Adrenal gland (tissue), 12 donors: ENCODE measurements around the gene ANKRD33. TPM values are rescaled to one million over a fixed set of nuclear protein-coding genes. Genes with fewer than 3 reads are reported as not detected.

Experiments
- DNase-seq, 7 donors: peaks; one replicate each; pipeline ENCODE4 v3.0.0-alpha.2; 2019 to 2020
- H3K27ac ChIP-seq, 5 donors: fragments of 200-600 bp; sonication (generic) in 4 of 5; 1 replicate in 3 of 5; 2 replicates in 2 of 5; pipeline versions ENCODE4 v1.5.1 to v1.8.0; 2016 to 2020; ENCODE audit warnings: mild to moderate bottlenecking in 1 of 5
- H3K27me3 ChIP-seq: fragments of 200-600 bp; 2 replicates; pipeline ENCODE4 v1.8.0; 2021
- H3K36me3 ChIP-seq, 2 donors: fragments of 200-600 bp; replicated peaks in 1 of 2; 1 replicate in 1 of 2; 2 replicates in 1 of 2; pipeline versions ENCODE4 v1.5.1 to v1.8.0; 2018 to 2022
- H3K4me1 ChIP-seq, 2 donors: fragments of 200-600 bp; replicated peaks in 1 of 2; 1 replicate in 1 of 2; 2 replicates in 1 of 2; pipeline versions ENCODE4 v1.5.1 to v1.8.0; 2018 to 2021
- H3K4me3 ChIP-seq, 4 donors: fragments of 200-600 bp; sonication (generic) in 3 of 4; one replicate each; pipeline ENCODE4 v1.5.1; 2016 to 2018
- H3K9me3 ChIP-seq, 3 donors: fragments of 200-600 bp; sonication (generic) in 1 of 3; replicated peaks in 1 of 3; 1 replicate in 2 of 3; 2 replicates in 1 of 3; pipeline versions ENCODE4 v1.5.1 to v1.8.0; 2016 to 2021
- CTCF ChIP-seq, 6 experiments: fragments of 450-650 bp in 4 of 6; fragments of 200-600 bp in 2 of 6; sonication (generic) in 1 of 6; IDR thresholded peaks; 1 replicate in 5 of 6; 2 replicates in 1 of 6; pipeline versions ENCODE4 v1.5.1 to v1.8.0; 2016 to 2021; ENCODE audit warnings: antibody characterized with exemption in 6 of 6, mild to moderate bottlenecking in 2 of 6, moderate library complexity in 1 of 6
- POLR2A ChIP-seq, 2 donors: fragments of 450-650 bp; IDR thresholded peaks; one replicate each; pipeline ENCODE4 v1.6.1; 2017; ENCODE audit warnings: antibody characterized with exemption in 2 of 2, mild to moderate bottlenecking in 2 of 2, moderate library complexity in 1 of 2
- WGBS, 4 donors: extraction: QIAGEN DNeasy Blood & Tissue Kit in 2 of 4; methylation state at CpG; one replicate each; pipeline versions ENCODE4 v1.1.5 to v1.1.7; 2013 to 2017; 5-methylcytosine and 5-hydroxymethylcytosine counted together
- intact Hi-C, 2 donors: fragments of 100-400 bp; cut with DNase I; formaldehyde crosslinking; loops; one replicate each; pipeline versions ENCODE4 v1.14.1 to v1.15.0; 2022 to 2023
- polyA plus RNA-seq, 3 donors: library from polyadenylated mRNA; stranded (reverse); fragments of 200-250 nt in 2 of 3; fragments of 350-450 nt in 1 of 3; fragmentation: Illumina TruSeq in 1 of 3; extraction: RNeasy Lipid Tissue Mini Kit (QIAGEN cat#74804) in 1 of 3; gene quantifications; one replicate each; pipeline ENCODE4 v1.2.3, GENCODE V29; 2013 to 2014
- total RNA-seq, 9 donors: library from RNA; depleted of rRNA in 4 of 9; stranded (reverse); fragments of >200 nt in 4 of 9; fragments of 120-200 nt in 1 of 9; fragmentation: NEBNext Ultra II Directional in 1 of 9; extraction: Animal tissue kit (Norgen Biotek cat#: 25700) in 1 of 9; gene quantifications; one replicate each; pipeline versions ENCODE4 v1.1.0 to v1.2.4, GENCODE V29; 2013 to 2023
- donor health status: healthy with polysubstance abuse.
- donor health status: Bipolar disorder and iron deficiency.
- donor health status: DM: yes; HTN: yes; CAD: no.
- donor health status: DM: no; HTN: no; CAD: no.
- donor health status: DM: no; HTN: no; CAD: no.
- donor health status: DM: yes; HTN: yes; CAD: no.

ANKRD33 gene
- total and polyA plus RNA-seq, 12 donors, result 0.06 to 0.41 (median 0.24) TPM; not detected in 9

GRCh38 chr12:51917041-51917590 lies 29.2 kb downstream of the ANKRD33 start:
- Histone ChIP-seq H3K27ac (no peak overlapping the region), H3K4me3 (no peak overlapping the region), H3K36me3 (peaks cover 0 to 15% of the 10 kb centered on the region in 2 donors), H3K9me3 (no peaks in the 10 kb centered on the region), H3K4me1 (peaks cover 0 to 26% of the 10 kb centered on the region in 2 donors), H3K27me3 (no peaks in the 10 kb centered on the region)
- DNase-seq, result no peak
- intact Hi-C loops, result no loop called here
- TF ChIP-seq POLR2A (IDR thresholded peaks at IDR 0.05) (no peak), CTCF (IDR thresholded peaks at IDR 0.05) (no peak)
- 79 to 90% (median 84%) methylated on average over 10 of the region's 10 CpGs for WGBS, 4 donors

GRCh38 chr12:51917746-51918453 lies 30.0 kb downstream of the ANKRD33 start:
- WGBS, 4 donors, result 70 to 77% (median 74%) methylated on average over 11 to 16 of the region's 16 CpGs
- Histone ChIP-seq H3K9me3 (no peaks in the 10 kb centered on the region), H3K4me1 (peaks cover 3 to 26% of the 10 kb centered on the region in 2 donors), H3K4me3 (no peak overlapping the region), H3K27ac (peak overlapping the region in 2 of 5 donors; percentile 47 to 58), H3K36me3 (peaks cover 0 to 15% of the 10 kb centered on the region in 2 donors), H3K27me3 (no peaks in the 10 kb centered on the region)
- intact Hi-C loops, result no loop called here
- DNase-seq, result no peak
- TF ChIP-seq CTCF (IDR thresholded peaks at IDR 0.05), result no peak
- no peak for TF ChIP-seq POLR2A (IDR thresholded peaks at IDR 0.05)

DNA sequence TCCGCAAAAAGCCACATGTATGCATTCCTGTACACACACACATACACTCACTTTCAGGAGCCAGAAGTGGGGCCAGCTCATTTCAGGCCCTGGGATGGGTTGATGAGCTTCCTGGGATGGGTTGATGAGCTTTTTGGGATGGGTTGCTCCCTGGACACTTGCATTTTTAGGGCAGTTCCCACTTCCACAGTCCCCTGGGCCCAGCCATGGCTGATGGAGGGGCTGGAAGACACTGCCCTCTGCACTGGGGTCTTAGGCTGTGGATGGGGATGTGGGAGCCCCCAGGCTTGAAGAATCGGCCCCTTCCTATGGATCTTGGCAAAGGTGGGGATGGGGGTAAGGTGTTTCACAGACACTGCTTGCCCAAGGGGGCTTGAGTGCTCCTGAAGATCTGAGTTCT lies 32.1 kb downstream of the ANKRD33 start:
- Histone ChIP-seq H3K27me3 (no peaks in the 10 kb centered on the region), H3K4me3 (no peak overlapping the region), H3K36me3 (peaks cover 0 to 15% of the 10 kb centered on the region in 2 donors), H3K9me3 (no peaks in the 10 kb centered on the region), H3K27ac (no peak overlapping the region), H3K4me1 (peaks cover 8 to 28% of the 10 kb centered on the region in 2 donors)
- TF ChIP-seq POLR2A (IDR thresholded peaks at IDR 0.05), result no peak
- TF ChIP-seq CTCF (IDR thresholded peaks at IDR 0.05), result no peak
- no peak for DNase-seq
- WGBS, 4 donors, result 76 to 86% (median 77%) methylated on average over 2 of the region's 2 CpGs
- intact Hi-C loops, result no loop called here

GRCh38 chr12:51921017-51921725 lies 33.3 kb downstream of the ANKRD33 start:
- Histone ChIP-seq H3K4me3 (no peak overlapping the region), H3K27ac (peak overlapping the region in 2 of 5 donors; percentile 17 to 49), H3K9me3 (no peaks in the 10 kb centered on the region), H3K27me3 (no peaks in the 10 kb centered on the region), H3K36me3 (peaks cover 0 to 4% of the 10 kb centered on the region in 2 donors), H3K4me1 (peaks cover 8 to 38% of the 10 kb centered on the region in 2 donors)
- TF ChIP-seq CTCF (IDR thresholded peaks at IDR 0.05) (no peak), POLR2A (IDR thresholded peaks at IDR 0.05) (no peak)
- intact Hi-C loops, result no loop called here
- 74 to 78% (median 77%) methylated on average over 3 to 7 of the region's 7 CpGs for WGBS, 4 donors
- no peak for DNase-seq
